ENCODE results near the gene TXNIP. TPM values are rescaled to one million over a fixed set of nuclear protein-coding genes. Genes with fewer than 3 reads are reported as not detected.
"Not testable (repeated sequence)": the region's sequence is repeated elsewhere in the genome, so short reads cannot be mapped to it uniquely, and the experiment has no call there.

The TXNIP gene
- polyA plus RNA-seq, 1 of the 3 experiments (the other 2 are of a cell fraction) = 44.6 TPM

DNA sequence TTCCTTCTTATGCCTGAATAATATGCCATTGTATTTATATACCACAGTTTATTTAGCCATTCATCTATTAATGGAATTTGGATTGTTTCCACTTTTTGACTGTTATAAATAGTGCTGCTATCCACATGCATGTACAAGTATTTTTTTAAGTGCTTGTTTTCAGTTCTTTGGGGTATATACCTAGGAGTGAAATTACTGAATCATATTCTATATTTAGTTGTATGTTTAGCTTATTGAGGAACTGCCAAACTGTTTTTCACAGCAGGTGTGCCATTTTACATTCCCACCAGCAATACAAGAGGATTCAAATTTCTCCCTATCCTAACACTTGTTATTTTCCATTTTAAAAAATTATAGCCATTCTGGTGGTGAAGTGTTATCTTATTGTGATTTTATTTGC lies 32.7 kb upstream of the TXNIP start:
- Histone ChIP-seq H4K20me1 (ENCODE audit: insufficient read depth) (no peaks in the 10 kb centered on the region), H3K4me2 (no peak overlapping the region), H3K9me3 (no peaks in the 10 kb centered on the region), H3K9me2 (no peaks in the 10 kb centered on the region), H3K27me3 (ENCODE audit: insufficient read depth) (no peaks in the 10 kb centered on the region), H2AFZ (ENCODE audit: low read depth) (no peak overlapping the region), H3K79me2 (ENCODE audit: insufficient read depth) (no peaks in the 10 kb centered on the region), H3K4me1 (ENCODE audit: control insufficient read depth in 1 of 2, insufficient read depth in 2 of 2, low read depth in 1 of 2, low read length in 1 of 2) (no peaks in the 10 kb centered on the region), H3K27ac (ENCODE audit: low read depth in 2 of 2, low read length in 1 of 2) (no peak overlapping the region), H3K4me3 (ENCODE audit: low read depth in 2 of 2, low read length in 1 of 2) (no peak overlapping the region), H3F3A (replicated peaks; ENCODE audit: insufficient read depth) (peaks cover 3% of the 10 kb centered on the region), H3K36me3 (replicated peaks in 1 of 2; ENCODE audit: control insufficient read depth in 1 of 2, insufficient read depth in 2 of 2, low read length in 1 of 2) (no peaks in the 10 kb centered on the region), H3K9ac (no peak overlapping the region)
- DNase-seq = no peak
- ChIA-PET CTCF (no interaction called here), POLR2A (no interaction called here)
- TF ChIP-seq RCOR1 (IDR thresholded peaks at IDR 0.05; ENCODE audit: low read length) = no peak
- TF ChIP-seq GABPA (IDR thresholded peaks at IDR 0.05; ENCODE audit: low read depth) = no peak
- TF ChIP-seq, protein P1, sequence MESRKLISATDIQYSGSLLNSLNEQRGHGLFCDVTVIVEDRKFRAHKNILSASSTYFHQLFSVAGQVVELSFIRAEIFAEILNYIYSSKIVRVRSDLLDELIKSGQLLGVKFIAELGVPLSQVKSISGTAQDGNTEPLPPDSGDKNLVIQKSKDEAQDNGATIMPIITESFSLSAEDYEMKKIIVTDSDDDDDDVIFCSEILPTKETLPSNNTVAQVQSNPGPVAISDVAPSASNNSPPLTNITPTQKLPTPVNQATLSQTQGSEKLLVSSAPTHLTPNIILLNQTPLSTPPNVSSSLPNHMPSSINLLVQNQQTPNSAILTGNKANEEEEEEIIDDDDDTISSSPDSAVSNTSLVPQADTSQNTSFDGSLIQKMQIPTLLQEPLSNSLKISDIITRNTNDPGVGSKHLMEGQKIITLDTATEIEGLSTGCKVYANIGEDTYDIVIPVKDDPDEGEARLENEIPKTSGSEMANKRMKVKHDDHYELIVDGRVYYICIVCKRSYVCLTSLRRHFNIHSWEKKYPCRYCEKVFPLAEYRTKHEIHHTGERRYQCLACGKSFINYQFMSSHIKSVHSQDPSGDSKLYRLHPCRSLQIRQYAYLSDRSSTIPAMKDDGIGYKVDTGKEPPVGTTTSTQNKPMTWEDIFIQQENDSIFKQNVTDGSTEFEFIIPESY (IDR thresholded peaks at IDR 0.05; ENCODE audit: borderline replicate concordance, low read depth) = no peak
- no peak for TF ChIP-seq FOXM1 (IDR thresholded peaks at IDR 0.05; ENCODE audit: low read depth)
- no peak for TF ChIP-seq RXRA (IDR thresholded peaks at IDR 0.05; ENCODE audit: borderline replicate concordance, low read depth)
- no peak for TF ChIP-seq PBX3 (IDR thresholded peaks at IDR 0.05)
- TF ChIP-seq POLR2AphosphoS5 (IDR thresholded peaks at IDR 0.05; ENCODE audit: low read depth, low read length) = no peak
- no peak for TF ChIP-seq FOXJ3 (CRISPR knock-in tag; IDR thresholded peaks at IDR 0.05)
- TF ChIP-seq GATA2 (CRISPR knock-in tag; IDR thresholded peaks at IDR 0.05) = no peak
- no peak for TF ChIP-seq NRF1 (IDR thresholded peaks at IDR 0.05; ENCODE audit: low read depth, low read length)
- TF ChIP-seq SIN3A (IDR thresholded peaks at IDR 0.05; ENCODE audit: borderline replicate concordance, low read depth, low read length) = no peak
- TF ChIP-seq EP300 (IDR thresholded peaks at IDR 0.05; ENCODE audit: borderline replicate concordance in 1 of 2, low read depth in 1 of 2, low read length in 1 of 2) = no peak
- TF ChIP-seq RFX5 (IDR thresholded peaks at IDR 0.05; ENCODE audit: low read length) = no peak
- TF ChIP-seq, protein P2, sequence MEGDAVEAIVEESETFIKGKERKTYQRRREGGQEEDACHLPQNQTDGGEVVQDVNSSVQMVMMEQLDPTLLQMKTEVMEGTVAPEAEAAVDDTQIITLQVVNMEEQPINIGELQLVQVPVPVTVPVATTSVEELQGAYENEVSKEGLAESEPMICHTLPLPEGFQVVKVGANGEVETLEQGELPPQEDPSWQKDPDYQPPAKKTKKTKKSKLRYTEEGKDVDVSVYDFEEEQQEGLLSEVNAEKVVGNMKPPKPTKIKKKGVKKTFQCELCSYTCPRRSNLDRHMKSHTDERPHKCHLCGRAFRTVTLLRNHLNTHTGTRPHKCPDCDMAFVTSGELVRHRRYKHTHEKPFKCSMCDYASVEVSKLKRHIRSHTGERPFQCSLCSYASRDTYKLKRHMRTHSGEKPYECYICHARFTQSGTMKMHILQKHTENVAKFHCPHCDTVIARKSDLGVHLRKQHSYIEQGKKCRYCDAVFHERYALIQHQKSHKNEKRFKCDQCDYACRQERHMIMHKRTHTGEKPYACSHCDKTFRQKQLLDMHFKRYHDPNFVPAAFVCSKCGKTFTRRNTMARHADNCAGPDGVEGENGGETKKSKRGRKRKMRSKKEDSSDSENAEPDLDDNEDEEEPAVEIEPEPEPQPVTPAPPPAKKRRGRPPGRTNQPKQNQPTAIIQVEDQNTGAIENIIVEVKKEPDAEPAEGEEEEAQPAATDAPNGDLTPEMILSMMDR (IDR thresholded peaks at IDR 0.05) = no peak
- TF ChIP-seq, protein P3, sequence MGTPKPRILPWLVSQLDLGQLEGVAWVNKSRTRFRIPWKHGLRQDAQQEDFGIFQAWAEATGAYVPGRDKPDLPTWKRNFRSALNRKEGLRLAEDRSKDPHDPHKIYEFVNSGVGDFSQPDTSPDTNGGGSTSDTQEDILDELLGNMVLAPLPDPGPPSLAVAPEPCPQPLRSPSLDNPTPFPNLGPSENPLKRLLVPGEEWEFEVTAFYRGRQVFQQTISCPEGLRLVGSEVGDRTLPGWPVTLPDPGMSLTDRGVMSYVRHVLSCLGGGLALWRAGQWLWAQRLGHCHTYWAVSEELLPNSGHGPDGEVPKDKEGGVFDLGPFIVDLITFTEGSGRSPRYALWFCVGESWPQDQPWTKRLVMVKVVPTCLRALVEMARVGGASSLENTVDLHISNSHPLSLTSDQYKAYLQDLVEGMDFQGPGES (IDR thresholded peaks at IDR 0.05; ENCODE audit: low read depth, low read length) = no peak
- TF ChIP-seq USF1 (IDR thresholded peaks at IDR 0.05; ENCODE audit: borderline replicate concordance, low read depth) = no peak
- no peak for TF ChIP-seq MEF2A (IDR thresholded peaks at IDR 0.05; ENCODE audit: borderline replicate concordance, low read depth)
- TF ChIP-seq NFIC (IDR thresholded peaks at IDR 0.05; ENCODE audit: borderline replicate concordance) = no peak

GRCh38 chr1:146026650-146027049 lies 30.3 kb upstream of the TXNIP start:
- WGBS (ENCODE audit: low lambda C conversion rate) = 28% methylated on average over 1 of the region's 1 CpG
- H4K20me1 ChIP-seq (ENCODE audit: insufficient read depth); POLR2A ChIA-PET; H3K36me3 ChIP-seq (replicated peaks in 1 of 2; ENCODE audit: control insufficient read depth in 1 of 2, insufficient read depth in 2 of 2, low read length in 1 of 2); H2AFZ ChIP-seq (ENCODE audit: low read depth); H3K9me3 ChIP-seq; H3K9ac ChIP-seq; H3F3A ChIP-seq (replicated peaks; ENCODE audit: insufficient read depth); H3K79me2 ChIP-seq (ENCODE audit: insufficient read depth); H3K27me3 ChIP-seq (ENCODE audit: insufficient read depth); H3K4me3 ChIP-seq (ENCODE audit: low read depth in 2 of 2, low read length in 1 of 2); H3K9me2 ChIP-seq; H3K4me1 ChIP-seq (ENCODE audit: control insufficient read depth in 1 of 2, insufficient read depth in 2 of 2, low read depth in 1 of 2, low read length in 1 of 2); H3K27ac ChIP-seq (ENCODE audit: low read depth in 2 of 2, low read length in 1 of 2); H3K4me2 ChIP-seq; DNase-seq: not testable (repeated sequence)
- CTCF ChIA-PET = interaction anchor here (1.0 to 2.1 kb wide), 4 partner anchors 9 to 135 kb away, joined by 3 to 6 read pairs (median 4); no protein-coding TSS in a partner anchor
